ENCODE data around the gene AMY2B.
"Not testable (repeated sequence)": the region's sequence is repeated elsewhere in the genome, so short reads cannot be mapped to it uniquely, and the experiment has no call there.

AMY2B gene

GRCh38 chr1:103584537-103584936 lies 13.1 kb downstream of the AMY2B start:
- no peak for DNase-seq
- in situ Hi-C loops (cut with HindIII; ENCODE audit: low pct_ligation_motif_present, low pct_unique_long_range_greater_than_20kb, low sequenced_read_pairs) = no loop called here

DNA sequence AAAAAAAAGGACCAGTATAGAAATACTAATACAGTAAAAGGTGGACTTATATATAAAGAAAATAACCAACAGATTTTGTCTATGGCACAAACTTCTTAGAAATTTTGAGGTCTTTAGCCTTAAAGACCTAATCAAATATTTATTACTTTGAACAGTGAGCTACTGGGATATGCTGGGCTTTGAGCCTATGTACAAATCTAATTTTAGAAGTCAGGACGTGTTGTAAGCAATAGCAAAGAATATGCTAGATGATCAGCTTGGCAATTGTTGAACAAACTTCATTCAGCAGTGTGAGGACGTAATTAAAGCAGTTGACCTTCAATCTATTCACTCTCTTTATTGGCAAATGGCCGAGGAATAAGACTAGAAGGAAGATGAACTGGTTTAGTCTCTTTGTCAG lies 31.4 kb downstream of the AMY2B start:
- in situ Hi-C loops (cut with HindIII; ENCODE audit: low pct_ligation_motif_present, low pct_unique_long_range_greater_than_20kb, low sequenced_read_pairs) = not testable (repeated sequence)

GRCh38 chr1:103616362-103616761 lies 45.0 kb downstream of the AMY2B start:
- no peak for DNase-seq
- in situ Hi-C loops (cut with HindIII; ENCODE audit: low pct_ligation_motif_present, low pct_unique_long_range_greater_than_20kb, low sequenced_read_pairs) = no loop called here

More for the DNA sequence above, 31.4 kb downstream of the AMY2B start:
- DNase-seq = not testable (repeated sequence)

- in situ Hi-C loops (cut with HindIII; ENCODE audit: low pct_ligation_motif_present, low pct_unique_long_range_greater_than_20kb, low sequenced_read_pairs); DNase-seq: not testable (repeated sequence)
Observed at GRCh38 chr1:103616994-103617477, 45.6 kb downstream of the AMY2B start, which contains the start of gene AMY2A. TSS of gene AMY2A (plus strand) at chr1:103617427. CDS start at chr1:103617441, 14 bp downstream.

- DNase-seq; in situ Hi-C loops (cut with HindIII; ENCODE audit: low pct_ligation_motif_present, low pct_unique_long_range_greater_than_20kb, low sequenced_read_pairs): not testable (repeated sequence)
Observed at GRCh38 chr1:103627436-103627835, 56.0 kb downstream of the AMY2B start.

Data from ACHN (cell line).